PC-9 (cell line): ENCODE results near the gene ST6GALNAC3. TPM values are rescaled to one million over a fixed set of nuclear protein-coding genes. Genes with fewer than 3 reads are reported as not detected.

ENCODE experiments used
- BruUV-seq: library from RNA; stranded (reverse); fragments of 400-500 nt; replicated peaks from 2 replicates; lab custom pipeline; 2021; lab: Mats Ljungman, UMichigan
- CTCF ChIA-PET: fragments of 300-600 bp; sonication (Branson Sonifier 250); formaldehyde crosslinking; loops from one replicate; lab custom pipeline; 2022; ENCODE audit warnings: antibody characterized with exemption; lab: Charles Lee
- POLR2A ChIA-PET: fragments of 300-600 bp; sonication (Branson Sonifier 250); formaldehyde crosslinking; loops from one replicate; lab custom pipeline; 2022; ENCODE audit warnings: antibody characterized with exemption; ENCODE audit not compliant: unreplicated experiment; lab: Charles Lee
- DNase-seq, 2 experiments: peaks; one replicate each; pipeline versions ENCODE4 v3.0.0 to v3.0.0-alpha.2; 2015 to 2022; ENCODE audit warnings: mixed read lengths in 1 of 2
- H2AFZ ChIP-seq: fragments of 200-600 bp; sonication (generic); 2 replicates; pipeline ENCODE4 v1.8.1; 2017; ENCODE audit warnings: antibody characterized with exemption
- H3F3A ChIP-seq: fragments of 200-600 bp; sonication (generic); 2 replicates; pipeline ENCODE4 v1.8.1; 2017; ENCODE audit warnings: antibody characterized with exemption, mild to moderate bottlenecking, low read depth; ENCODE audit not compliant: insufficient read depth
- H3K27ac ChIP-seq: fragments of 200-600 bp; sonication (generic); 2 replicates; pipeline ENCODE4 v1.6.1; 2016; ENCODE audit warnings: mixed run types
- H3K27me3 ChIP-seq: fragments of 200-600 bp; sonication (generic); 2 replicates; pipeline ENCODE4 v1.6.1; 2016; ENCODE audit warnings: low read depth, mixed run types; ENCODE audit not compliant: insufficient read depth
- H3K36me3 ChIP-seq: fragments of 200-600 bp; sonication (generic); 2 replicates; pipeline ENCODE4 v1.6.1; 2016; ENCODE audit warnings: low read depth, mixed run types
- H3K4me1 ChIP-seq: fragments of 200-600 bp; sonication (generic); replicated peaks from 2 replicates; pipeline ENCODE4 v1.6.1; 2016; ENCODE audit warnings: mixed run types; ENCODE audit not compliant: insufficient read depth
- H3K4me2 ChIP-seq: fragments of 200-600 bp; sonication (generic); 2 replicates; pipeline ENCODE4 v1.6.1; 2017; ENCODE audit warnings: mixed run types
- H3K4me3 ChIP-seq: fragments of 200-600 bp; sonication (generic); 2 replicates; pipeline ENCODE4 v1.6.1; 2016; ENCODE audit warnings: mixed run types
- H3K79me2 ChIP-seq: fragments of 200-600 bp; sonication (generic); 2 replicates; pipeline ENCODE4 v1.6.1; 2017; ENCODE audit warnings: low read depth, mixed run types
- H3K9me2 ChIP-seq: fragments of 200-600 bp; sonication (generic); 2 replicates; pipeline ENCODE4 v1.8.1; 2017; ENCODE audit warnings: mild to moderate bottlenecking; ENCODE audit not compliant: insufficient read depth
- H3K9me3 ChIP-seq: fragments of 200-600 bp; sonication (generic); 2 replicates; pipeline ENCODE4 v1.8.1; 2016; ENCODE audit warnings: low read depth; ENCODE audit not compliant: insufficient read depth
- H4K20me1 ChIP-seq: fragments of 200-600 bp; sonication (generic); 2 replicates; pipeline ENCODE4 v1.8.1; 2017; ENCODE audit not compliant: insufficient read depth
- CTCF ChIP-seq: fragments of 200-600 bp; sonication (generic); conservative IDR thresholded peaks from 2 replicates; pipeline ENCODE4 v1.6.1; 2017; ENCODE audit warnings: mixed run types, antibody characterized with exemption, mild to moderate bottlenecking, moderate library complexity
- EZH2 ChIP-seq: fragments of 200-600 bp; sonication (generic); IDR thresholded peaks from 2 replicates; pipeline ENCODE4 v1.8.0; 2017; ENCODE audit warnings: antibody characterized with exemption, low read depth
- intact Hi-C: fragments of 100-400 bp; cut with micrococcal nuclease; formaldehyde crosslinking; loops from one replicate; pipeline ENCODE4 v1.10.0; 2022; ENCODE audit not compliant: unreplicated experiment
- total RNA-seq: library from RNA; stranded (reverse); gene quantifications from 2 replicates; pipeline ENCODE4 v1.2.3, GENCODE V29; 2021

ST6GALNAC3 gene
- total RNA-seq, 1 experiment from 2014 or later: 0.04 TPM

GRCh38 chr1:76140227-76140626 is 65.7 kb downstream of the ST6GALNAC3 start:
- Histone ChIP-seq H3K36me3 (no peaks in the 10 kb centered on the region), H3F3A (no peaks in the 10 kb centered on the region), H3K4me3 (no peak overlapping the region), H3K9me3 (no peaks in the 10 kb centered on the region), H3K79me2 (no peaks in the 10 kb centered on the region), H3K4me2 (no peak overlapping the region), H2AFZ (no peak overlapping the region), H3K4me1 (no peaks in the 10 kb centered on the region), H3K27ac (no peak overlapping the region), H3K9me2 (no peaks in the 10 kb centered on the region), H3K27me3 (peaks cover 8% of the 10 kb centered on the region; the same call in 1 of the 2 replicates), H4K20me1 (no peaks in the 10 kb centered on the region)
- BruUV-seq: no TSS peak
- CTCF ChIA-PET: no interaction called here
- TF ChIP-seq EZH2: no peak
- no peak for TF ChIP-seq CTCF
- intact Hi-C loops: no loop called here
- POLR2A ChIA-PET: no interaction called here
- no peak for DNase-seq

GRCh38 chr1:76141929-76142328 is 67.4 kb downstream of the ST6GALNAC3 start:
- ChIA-PET POLR2A (no interaction called here), CTCF (no interaction called here)
- BruUV-seq: no TSS peak
- H2AFZ ChIP-seq: no peak overlapping the region
- H3K9me2 ChIP-seq: no peaks in the 10 kb centered on the region
- no peaks in the 10 kb centered on the region for H3F3A ChIP-seq
- H3K36me3 ChIP-seq: no peaks in the 10 kb centered on the region
- intact Hi-C loops: no loop called here
- H3K79me2 ChIP-seq: no peaks in the 10 kb centered on the region
- H3K9me3 ChIP-seq: no peaks in the 10 kb centered on the region
- H3K4me1 ChIP-seq: no peaks in the 10 kb centered on the region
- no peak for TF ChIP-seq CTCF
- no peak for TF ChIP-seq EZH2
- no peaks in the 10 kb centered on the region for H4K20me1 ChIP-seq
- no peak for DNase-seq
- H3K4me2 ChIP-seq: no peak overlapping the region
- H3K4me3 ChIP-seq: no peak overlapping the region
- no peak overlapping the region for H3K27ac ChIP-seq
- H3K27me3 ChIP-seq: no peaks in the 10 kb centered on the region

GRCh38 chr1:76142771-76143540 is 68.4 kb downstream of the ST6GALNAC3 start:
- no peak for TF ChIP-seq CTCF
- TF ChIP-seq EZH2: no peak
- H3K9me3 ChIP-seq: no peaks in the 10 kb centered on the region
- no peak overlapping the region for H3K4me2 ChIP-seq
- no peak overlapping the region for H2AFZ ChIP-seq
- H3K9me2 ChIP-seq: no peaks in the 10 kb centered on the region
- CTCF ChIA-PET: no interaction called here
- POLR2A ChIA-PET: no interaction called here
- no peak overlapping the region for H3K4me3 ChIP-seq
- BruUV-seq: no TSS peak
- no peak overlapping the region for H3K27ac ChIP-seq
- H4K20me1 ChIP-seq: no peaks in the 10 kb centered on the region
- no peak for DNase-seq
- intact Hi-C loops: no loop called here
- H3K4me1 ChIP-seq: no peaks in the 10 kb centered on the region
- H3K27me3 ChIP-seq: no peaks in the 10 kb centered on the region
- no peaks in the 10 kb centered on the region for H3F3A ChIP-seq
- H3K79me2 ChIP-seq: no peaks in the 10 kb centered on the region
- no peaks in the 10 kb centered on the region for H3K36me3 ChIP-seq
